HCT116 (cell line): ENCODE results near the gene SLC7A10. TPM values are rescaled to one million over a fixed set of nuclear protein-coding genes. Genes with fewer than 3 reads are reported as not detected.
A peak's percentile ranks its signal among the peaks of the same experiment; 100 is the strongest.

Experiments used
- ATAC-seq: fragments of 200-7000 bp; cut with Tn5 transposase; 2 replicates; pipeline ENCODE4 v1.9.1; 2020; ENCODE audit warnings: mild to moderate bottlenecking, moderate library complexity
- BruUV-seq: library from RNA; stranded (reverse); fragments of 400-500 nt; replicated peaks from 2 replicates; lab custom pipeline; 2021; lab: Mats Ljungman, UMichigan
- CTCF ChIA-PET: fragments of 300-600 bp; sonication (Branson Sonifier 250); formaldehyde crosslinking; loops from one replicate; lab custom pipeline; 2021; ENCODE audit warnings: antibody characterized with exemption; lab: Charles Lee
- POLR2A ChIA-PET: fragments of 300-600, 350-600 bp; sonication (Branson Sonifier 250); formaldehyde crosslinking; loops from one replicate; lab custom pipeline; 2021; ENCODE audit warnings: antibody characterized with exemption; lab: Charles Lee
- RAD21 ChIA-PET, 2 experiments: fragments of 300-600 bp; sonication (Branson Sonifier 250); formaldehyde crosslinking; loops; one replicate each; lab custom pipeline; 2023; ENCODE audit warnings: low total read pairs in 2 of 2; ENCODE audit not compliant: uncharacterized antibody in 2 of 2, unreplicated experiment in 2 of 2, low non-redundant PET in 1 of 2; lab: Charles Lee
- DNase-seq: peaks from one replicate; pipeline ENCODE4 v3.0.0-alpha.2; 2010; ENCODE audit warnings: low read depth, low spot score
- H2AFZ ChIP-seq: fragments of 200-600 bp; shearing (Covaris generic), sonication (generic); 2 replicates; pipeline ENCODE4 v1.6.1; 2017; ENCODE audit warnings: low read depth, mixed run types, mixed read lengths, antibody characterized with exemption, low read length; ENCODE audit not compliant: poor library complexity, severe bottlenecking
- H3K27ac ChIP-seq: 2 replicates; pipeline ENCODE4 v1.5.1; 2012; ENCODE audit warnings: low read depth, low read length
- H3K27me3 ChIP-seq: fragments of 200-600 bp; sonication (generic); 2 replicates; pipeline ENCODE4 v1.6.1; 2016; ENCODE audit warnings: mixed run types, low read length, mixed read lengths; ENCODE audit not compliant: insufficient read depth
- H3K36me3 ChIP-seq, 2 experiments: fragments of 200-500 bp in 1 of 2; fragments of 200-600 bp in 1 of 2; sonication (Bioruptor generic) in 1 of 2; sonication (generic) in 1 of 2; 2 replicates each; pipeline versions ENCODE4 v1.5.1 to v1.6.1; 2014 to 2016; ENCODE audit warnings: low read length in 2 of 2, inconsistent platforms in 1 of 2, mixed read lengths in 1 of 2, mixed run types in 1 of 2; ENCODE audit not compliant: insufficient read depth in 2 of 2, control insufficient read depth in 1 of 2
- H3K4me1 ChIP-seq, 2 experiments: fragments of 200-600 bp in 1 of 2; sonication (generic) in 1 of 2; 2 replicates each; pipeline versions ENCODE4 v1.5.1 to v1.6.1; 2012 to 2017; ENCODE audit warnings: low read length in 2 of 2, inconsistent platforms in 1 of 2, mild to moderate bottlenecking in 1 of 2, mixed read lengths in 1 of 2, mixed run types in 1 of 2, moderate library complexity in 1 of 2; ENCODE audit not compliant: insufficient read depth in 2 of 2, control insufficient read depth in 1 of 2
- H3K4me2 ChIP-seq: fragments of 200-600 bp; sonication (generic); 2 replicates; pipeline ENCODE4 v1.6.1; 2017; ENCODE audit warnings: mixed run types, low read length, mixed read lengths
- H3K4me3 ChIP-seq, 2 experiments: fragments of 200-600 bp in 1 of 2; sonication (generic) in 1 of 2; replicated peaks in 1 of 2; 2 replicates each; pipeline ENCODE4 v1.5.1; 2011 to 2016; ENCODE audit warnings: low read length in 2 of 2, control low read depth in 1 of 2, low read depth in 1 of 2, mild to moderate bottlenecking in 1 of 2, mixed read lengths in 1 of 2, mixed run types in 1 of 2
- H3K79me2 ChIP-seq: fragments of 200-600 bp; sonication (generic); 2 replicates; pipeline ENCODE4 v1.6.1; 2017; ENCODE audit warnings: mild to moderate bottlenecking, mixed run types, low read length, moderate library complexity, mixed read lengths; ENCODE audit not compliant: insufficient read depth
- H3K9ac ChIP-seq: fragments of 200-600 bp; sonication (generic); 2 replicates; pipeline ENCODE4 v1.6.1; 2016; ENCODE audit warnings: low read length, mixed read lengths
- H3K9me2 ChIP-seq: fragments of 200-600 bp; sonication (generic), shearing (Covaris generic); 2 replicates; pipeline ENCODE4 v1.6.1; 2017; ENCODE audit warnings: mixed run types, mild to moderate bottlenecking, moderate library complexity; ENCODE audit not compliant: insufficient read depth
- H3K9me3 ChIP-seq, 2 experiments: fragments of 200-500 bp in 1 of 2; fragments of 200-600 bp in 1 of 2; sonication (Bioruptor generic) in 1 of 2; sonication (generic) in 1 of 2; 2 replicates each; pipeline ENCODE4 v1.6.1; 2014 to 2017; ENCODE audit warnings: low read length in 2 of 2, mixed read lengths in 2 of 2, inconsistent platforms in 1 of 2, low read depth in 1 of 2, mild to moderate bottlenecking in 1 of 2, mixed run types in 1 of 2, moderate library complexity in 1 of 2; ENCODE audit not compliant: control insufficient read depth in 1 of 2, insufficient read depth in 1 of 2
- H4K20me1 ChIP-seq: fragments of 200-600 bp; sonication (generic), shearing (Covaris generic); 2 replicates; pipeline ENCODE4 v1.6.1; 2017; ENCODE audit warnings: mixed run types, mild to moderate bottlenecking, moderate library complexity; ENCODE audit not compliant: insufficient read depth
- ATF3 ChIP-seq: IDR thresholded peaks from 2 replicates; pipeline ENCODE4 v1.6.1; 2012
- CBX3 ChIP-seq: IDR thresholded peaks from 2 replicates; pipeline ENCODE4 v1.6.1; 2012; ENCODE audit warnings: low read depth
- CEBPB ChIP-seq: IDR thresholded peaks from 2 replicates; pipeline ENCODE4 v1.6.1; 2012; ENCODE audit warnings: low read depth
- EGR1 ChIP-seq: IDR thresholded peaks from 2 replicates; pipeline ENCODE4 v1.6.1; 2012; ENCODE audit warnings: low read depth
- ELF1 ChIP-seq: IDR thresholded peaks from 2 replicates; pipeline ENCODE4 v1.6.1; 2012; ENCODE audit warnings: low read depth, borderline replicate concordance
- EZH2phosphoT487 ChIP-seq: fragments of 200-600 bp; IDR thresholded peaks from 2 replicates; pipeline ENCODE4 v1.6.1; 2018; ENCODE audit warnings: antibody characterized with exemption, borderline replicate concordance
- FOSL1 ChIP-seq: IDR thresholded peaks from 2 replicates; pipeline ENCODE4 v1.6.1; 2012; ENCODE audit warnings: low read depth
- JUND ChIP-seq: IDR thresholded peaks from 2 replicates; pipeline ENCODE4 v1.6.1; 2012
- MAX ChIP-seq: IDR thresholded peaks from 2 replicates; pipeline ENCODE4 v1.6.1; 2012
- POLR2A ChIP-seq: IDR thresholded peaks from 2 replicates; pipeline ENCODE4 v1.7.0; 2011; ENCODE audit warnings: borderline replicate concordance; ENCODE audit not compliant: insufficient read depth, insufficient read length; ENCODE audit errors: extremely low read depth
- POLR2AphosphoS5 ChIP-seq: IDR thresholded peaks from 2 replicates; pipeline ENCODE4 v1.6.1; 2011; ENCODE audit warnings: mild to moderate bottlenecking, low read depth, low read length, moderate library complexity
- RAD21 ChIP-seq: IDR thresholded peaks from 2 replicates; pipeline ENCODE4 v1.6.1; 2012; ENCODE audit warnings: low read depth, mild to moderate bottlenecking
- REST ChIP-seq: IDR thresholded peaks from 2 replicates; pipeline ENCODE4 v1.6.1; 2012; ENCODE audit warnings: low read depth
- SIN3A ChIP-seq: IDR thresholded peaks from 2 replicates; pipeline ENCODE4 v1.6.1; 2012; ENCODE audit warnings: low read depth
- SP1 ChIP-seq: IDR thresholded peaks from 2 replicates; pipeline ENCODE4 v1.6.1; 2012; ENCODE audit warnings: low read depth
- SRF ChIP-seq: IDR thresholded peaks from 2 replicates; pipeline ENCODE4 v1.6.1; 2012; ENCODE audit warnings: low read depth
- TCF7L2 ChIP-seq: IDR thresholded peaks from 2 replicates; pipeline ENCODE4 v1.7.0; 2011; ENCODE audit warnings: borderline replicate concordance, inconsistent platforms; ENCODE audit not compliant: insufficient read depth, insufficient read length; ENCODE audit errors: extremely low read depth
- YY1 ChIP-seq: IDR thresholded peaks from 2 replicates; pipeline ENCODE4 v1.6.1; 2011; ENCODE audit warnings: low read length, low read depth, moderate library complexity, mild to moderate bottlenecking; ENCODE audit not compliant: insufficient replicate concordance; ENCODE audit errors: extremely low read depth
- ZBTB33 ChIP-seq: IDR thresholded peaks from 2 replicates; pipeline ENCODE4 v1.6.1; 2011; ENCODE audit warnings: mild to moderate bottlenecking, low read length, moderate library complexity; ENCODE audit not compliant: insufficient replicate concordance; ENCODE audit errors: extremely low read depth
- ZFX ChIP-seq: fragments of 450-650 bp; IDR thresholded peaks from 2 replicates; pipeline ENCODE4 v1.6.1; 2017
- ZNF274 ChIP-seq: fragments of 200-500 bp; sonication (Bioruptor generic); IDR thresholded peaks from 2 replicates; pipeline ENCODE4 v1.6.1; 2014; ENCODE audit warnings: mild to moderate bottlenecking, low read depth, low read length, inconsistent platforms
- intact Hi-C: fragments of 100-400 bp; cut with micrococcal nuclease; formaldehyde crosslinking; loops from 2 replicates; pipeline ENCODE4 v1.10.0; 2022
- total RNA-seq: library from RNA; stranded (reverse); gene quantifications from one replicate; pipeline ENCODE4 v1.2.1, GENCODE V29; 2021; ENCODE audit not compliant: unreplicated experiment

Gene SLC7A10
- total RNA-seq, 1 experiment from 2014 or later: 0.25 TPM

GRCh38 chr19:33176670-33177416, 48.8 kb downstream of the SLC7A10 start:
- Histone ChIP-seq H3K4me3 (peak overlapping the region; percentile 85 to 87), H3K9me2 (no peaks in the 10 kb centered on the region), H3K27me3 (no peaks in the 10 kb centered on the region), H4K20me1 (no peaks in the 10 kb centered on the region), H3K4me1 (peaks cover 20 to 31% of the 10 kb centered on the region in 2 experiments), H3K4me2 (peak overlapping the region; percentile 94), H3K9ac (peak overlapping the region; percentile 85), H2AFZ (no peak overlapping the region), H3K9me3 (no peaks in the 10 kb centered on the region), H3K79me2 (0 out of 2 replicates have a peak, but pooled peaks cover 3% of the 10 kb centered on the region), H3K27ac (peak overlapping the region; percentile 89), H3K36me3 (no peaks in the 10 kb centered on the region)
- ATAC-seq (peak; percentile 92), DNase-seq (peak; percentile 97)
- CTCF ChIA-PET: interaction anchor here (0.6 to 1.3 kb wide), 9 partner anchors 8 to 52 kb away, joined by 3 to 5 read pairs (median 3); no protein-coding TSS in a partner anchor
- TSS peak; percentile 99 for BruUV-seq
- POLR2A ChIA-PET: interaction anchor here (1.0 to 1.2 kb wide), 4 partner anchors 10 to 197 kb away, joined by 3 to 5 read pairs (median 4); partner anchors contain the start of gene CEBPG
- intact Hi-C loops: loop anchor here (2.0 to 10.0 kb wide), 3 partner anchors 32 to 1178 kb away; partner anchors contain the start of genes CEP89 and FAAP24
- RAD21 ChIA-PET: no interaction called here
- peak; percentile 95 for TF ChIP-seq POLR2A
- TF ChIP-seq CEBPB: no peak
- peak; percentile 82 for TF ChIP-seq ELF1
- peak; percentile 56; the same call in 1 of the 2 replicates for TF ChIP-seq SIN3A
- TF ChIP-seq EZH2phosphoT487: no peak
- peak; percentile 22 for TF ChIP-seq YY1
- TF ChIP-seq ZFX: peak; percentile 70; the same call in 1 of the 2 replicates
- no peak for TF ChIP-seq REST
- TF ChIP-seq POLR2AphosphoS5: peak; percentile 98
- peak; percentile 98 for TF ChIP-seq EGR1
- TF ChIP-seq MAX: peak; percentile 72
- no peak; the same call in 1 of the 2 replicates for TF ChIP-seq SRF
- TF ChIP-seq ATF3: peak; percentile 99
- peak; percentile 14; the same call in 1 of the 2 replicates for TF ChIP-seq CBX3
- no peak for TF ChIP-seq JUND
- TF ChIP-seq TCF7L2: no peak
- no peak for TF ChIP-seq RAD21
- no peak for TF ChIP-seq FOSL1
- no peak for TF ChIP-seq ZNF274
- no peak for TF ChIP-seq ZBTB33
- peak; percentile 33; the same call in 1 of the 2 replicates for TF ChIP-seq SP1
